ENCODE data around the gene ABHD12.

The ABHD12 gene

DNA sequence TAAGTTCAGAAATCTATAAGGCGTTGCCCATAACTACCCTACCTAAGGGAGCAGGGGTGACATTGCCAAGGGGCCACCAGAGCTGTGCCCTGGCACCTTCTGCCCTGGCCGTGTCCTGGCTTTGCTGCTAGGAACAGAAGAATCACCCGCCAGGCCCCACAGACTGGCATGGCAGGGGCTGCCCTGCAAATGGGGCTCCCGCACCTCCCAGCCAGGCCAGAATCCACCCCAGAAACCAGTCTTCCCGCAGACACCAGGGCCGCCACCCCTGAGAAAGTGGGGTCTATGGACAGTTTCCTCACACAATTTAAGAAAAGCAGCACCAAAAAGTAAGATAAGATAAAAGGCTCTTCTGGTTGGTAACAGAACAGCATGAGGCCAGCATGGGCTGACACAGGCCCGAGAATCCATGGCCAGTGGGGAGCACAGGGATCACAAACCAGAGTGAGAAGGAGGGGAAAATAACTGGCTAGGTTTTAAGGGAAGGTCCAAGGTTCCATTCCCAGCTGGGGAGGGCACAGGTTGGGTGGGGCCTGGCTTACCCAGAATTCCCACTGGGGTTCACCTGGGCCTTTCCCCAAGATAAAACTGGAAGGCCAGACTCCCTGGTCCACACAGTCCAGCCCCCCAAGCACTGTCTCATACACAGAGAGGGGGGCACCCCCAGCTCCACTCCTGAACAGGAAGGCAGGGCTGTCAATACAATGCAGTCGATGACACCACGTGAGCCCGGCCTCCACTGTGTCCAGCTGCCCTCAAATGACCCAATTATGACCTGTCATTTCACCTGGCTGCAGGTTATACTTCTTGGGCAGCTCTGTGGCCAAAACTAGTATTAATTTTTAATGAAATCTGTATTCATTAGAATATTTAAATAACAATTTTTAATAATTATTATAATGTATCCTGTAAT, 83.4 kb downstream of the ABHD12 start:
- no peak for DNase-seq (ENCODE audit: low read depth)
- no peak overlapping the region for H3K4me3 ChIP-seq (ENCODE audit: low read depth, low read length)
- TF ChIP-seq, protein P1, sequence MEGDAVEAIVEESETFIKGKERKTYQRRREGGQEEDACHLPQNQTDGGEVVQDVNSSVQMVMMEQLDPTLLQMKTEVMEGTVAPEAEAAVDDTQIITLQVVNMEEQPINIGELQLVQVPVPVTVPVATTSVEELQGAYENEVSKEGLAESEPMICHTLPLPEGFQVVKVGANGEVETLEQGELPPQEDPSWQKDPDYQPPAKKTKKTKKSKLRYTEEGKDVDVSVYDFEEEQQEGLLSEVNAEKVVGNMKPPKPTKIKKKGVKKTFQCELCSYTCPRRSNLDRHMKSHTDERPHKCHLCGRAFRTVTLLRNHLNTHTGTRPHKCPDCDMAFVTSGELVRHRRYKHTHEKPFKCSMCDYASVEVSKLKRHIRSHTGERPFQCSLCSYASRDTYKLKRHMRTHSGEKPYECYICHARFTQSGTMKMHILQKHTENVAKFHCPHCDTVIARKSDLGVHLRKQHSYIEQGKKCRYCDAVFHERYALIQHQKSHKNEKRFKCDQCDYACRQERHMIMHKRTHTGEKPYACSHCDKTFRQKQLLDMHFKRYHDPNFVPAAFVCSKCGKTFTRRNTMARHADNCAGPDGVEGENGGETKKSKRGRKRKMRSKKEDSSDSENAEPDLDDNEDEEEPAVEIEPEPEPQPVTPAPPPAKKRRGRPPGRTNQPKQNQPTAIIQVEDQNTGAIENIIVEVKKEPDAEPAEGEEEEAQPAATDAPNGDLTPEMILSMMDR (IDR thresholded peaks at IDR 0.05; ENCODE audit: control insufficient read depth, extremely low read depth, insufficient read depth), result no peak

DNA sequence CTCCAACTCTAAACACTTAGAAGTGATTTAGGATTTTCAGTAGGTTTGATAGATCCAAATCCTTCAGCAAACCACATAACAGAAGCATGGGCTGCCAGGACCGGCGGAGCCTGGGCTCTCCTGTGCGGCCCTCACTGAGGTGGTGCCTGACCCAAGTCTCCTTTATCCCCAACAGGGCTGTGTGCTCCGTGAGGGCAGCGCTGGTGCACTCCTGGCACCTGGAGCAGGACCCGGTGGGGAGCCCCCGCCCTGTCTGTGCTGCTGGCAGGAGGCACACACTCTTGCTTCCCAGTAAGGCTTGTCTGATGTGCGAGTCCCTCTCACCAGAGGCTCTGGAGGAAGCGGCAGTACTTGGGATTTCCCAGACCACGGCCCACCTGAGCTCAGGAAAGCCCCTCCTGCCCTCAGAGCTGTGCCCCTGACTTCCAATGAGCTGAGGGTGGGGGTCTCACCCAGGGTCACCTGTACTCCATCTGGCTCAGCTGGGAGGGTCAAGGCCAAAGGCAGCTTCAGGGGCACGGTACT, 86.5 kb downstream of the ABHD12 start:
- DNase-seq (ENCODE audit: low read depth), result no peak
- TF ChIP-seq, protein P1 (IDR thresholded peaks at IDR 0.05; ENCODE audit: control insufficient read depth, extremely low read depth, insufficient read depth), result no peak

DNA sequence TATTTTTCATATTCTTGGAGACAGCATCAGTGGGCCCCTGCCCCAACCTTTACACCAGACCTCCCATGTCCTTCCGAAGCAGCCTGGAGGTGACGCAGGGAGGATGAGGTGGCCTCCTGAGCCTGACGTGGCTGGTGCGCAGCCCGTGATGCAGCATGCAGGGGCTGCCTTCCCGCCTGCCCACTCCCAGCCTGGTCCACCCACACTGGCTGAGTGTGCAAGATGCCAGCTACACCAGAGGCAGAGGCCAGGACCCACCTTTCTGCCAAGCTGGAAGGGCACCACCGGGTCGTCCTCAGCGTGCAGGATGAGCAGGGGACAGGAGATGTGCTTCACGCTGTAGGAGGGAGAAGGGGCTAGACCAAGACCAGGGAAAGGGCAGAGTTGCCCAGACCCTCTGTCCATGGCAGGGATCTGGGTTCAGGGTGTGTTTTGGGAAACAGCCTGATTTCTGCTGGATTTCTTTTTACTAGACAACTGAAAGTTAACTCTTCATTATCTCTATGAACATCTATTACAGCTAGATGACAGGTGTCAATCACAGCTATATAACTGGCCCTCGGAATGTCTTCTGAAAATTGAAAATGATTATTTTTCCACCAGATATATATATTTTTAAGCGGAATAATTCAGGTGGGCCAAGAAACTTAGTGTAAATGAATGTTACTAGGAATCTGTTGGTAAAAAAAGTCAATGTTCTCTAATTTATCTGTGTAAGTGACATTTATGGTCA, 87.2 kb downstream of the ABHD12 start:
- TF ChIP-seq, protein P1 (IDR thresholded peaks at IDR 0.05; ENCODE audit: control insufficient read depth, extremely low read depth, insufficient read depth), result no peak
- no peak for DNase-seq (ENCODE audit: low read depth)
- H3K4me3 ChIP-seq (ENCODE audit: low read depth, low read length), result no peak overlapping the region

More for the DNA sequence above, 86.5 kb downstream of the ABHD12 start:
- no peak overlapping the region for H3K4me3 ChIP-seq (ENCODE audit: low read depth, low read length)

DNA sequence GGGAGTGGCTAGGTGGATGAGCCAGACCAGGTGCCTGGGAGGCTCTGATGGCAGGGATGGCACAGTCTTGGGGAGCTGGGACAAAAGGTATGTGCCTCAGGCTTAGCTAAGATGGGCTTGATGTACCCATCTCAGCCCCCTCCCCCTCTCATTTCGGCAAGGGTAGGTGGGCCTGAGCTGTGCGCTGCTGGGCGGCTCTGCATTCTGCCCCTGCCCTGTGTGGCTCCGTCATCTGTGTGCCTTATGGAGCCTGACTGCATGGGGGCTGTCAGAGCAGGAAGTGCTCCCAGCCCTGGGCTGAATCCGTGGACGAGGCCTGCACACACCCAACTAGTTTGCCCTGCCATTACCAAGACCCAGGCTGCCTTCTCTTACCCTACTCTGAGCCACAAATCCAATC, 88.0 kb downstream of the ABHD12 start:
- H3K4me3 ChIP-seq (ENCODE audit: low read depth, low read length), result no peak overlapping the region
- TF ChIP-seq, protein P1 (IDR thresholded peaks at IDR 0.05; ENCODE audit: control insufficient read depth, extremely low read depth, insufficient read depth), result no peak
- DNase-seq (ENCODE audit: low read depth), result no peak

DNA sequence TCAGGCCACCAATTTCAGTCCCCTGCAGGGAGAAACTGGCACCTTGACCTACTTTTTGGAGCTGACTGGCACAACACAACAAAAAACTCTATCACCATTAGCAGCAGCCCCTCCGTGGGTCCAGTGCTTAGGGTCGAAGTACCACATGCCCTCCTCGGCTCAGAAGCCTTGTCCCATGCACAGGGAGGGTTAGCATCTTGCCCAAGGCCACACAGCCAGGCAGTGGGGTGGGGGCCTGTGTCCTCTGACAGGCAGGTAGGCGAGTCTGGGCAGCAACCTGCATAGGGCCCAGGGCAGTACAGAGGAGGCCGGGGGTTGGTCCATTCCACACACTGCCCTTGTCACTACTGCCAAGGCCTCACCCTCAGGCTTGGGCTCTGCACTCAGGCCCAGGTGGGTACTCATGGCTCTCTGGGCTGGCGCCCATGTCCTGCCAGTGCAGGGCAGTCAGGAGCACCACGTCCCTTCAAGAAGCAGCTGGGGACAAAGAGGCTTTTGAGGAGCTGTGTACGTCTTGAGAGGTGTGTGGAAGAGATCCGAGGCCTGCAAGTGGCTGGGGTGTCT, 89.2 kb downstream of the ABHD12 start:
- TF ChIP-seq, protein P1 (IDR thresholded peaks at IDR 0.05; ENCODE audit: control insufficient read depth, extremely low read depth, insufficient read depth), result no peak
- no peak overlapping the region for H3K4me3 ChIP-seq (ENCODE audit: low read depth, low read length)
- no peak for DNase-seq (ENCODE audit: low read depth)

DNA sequence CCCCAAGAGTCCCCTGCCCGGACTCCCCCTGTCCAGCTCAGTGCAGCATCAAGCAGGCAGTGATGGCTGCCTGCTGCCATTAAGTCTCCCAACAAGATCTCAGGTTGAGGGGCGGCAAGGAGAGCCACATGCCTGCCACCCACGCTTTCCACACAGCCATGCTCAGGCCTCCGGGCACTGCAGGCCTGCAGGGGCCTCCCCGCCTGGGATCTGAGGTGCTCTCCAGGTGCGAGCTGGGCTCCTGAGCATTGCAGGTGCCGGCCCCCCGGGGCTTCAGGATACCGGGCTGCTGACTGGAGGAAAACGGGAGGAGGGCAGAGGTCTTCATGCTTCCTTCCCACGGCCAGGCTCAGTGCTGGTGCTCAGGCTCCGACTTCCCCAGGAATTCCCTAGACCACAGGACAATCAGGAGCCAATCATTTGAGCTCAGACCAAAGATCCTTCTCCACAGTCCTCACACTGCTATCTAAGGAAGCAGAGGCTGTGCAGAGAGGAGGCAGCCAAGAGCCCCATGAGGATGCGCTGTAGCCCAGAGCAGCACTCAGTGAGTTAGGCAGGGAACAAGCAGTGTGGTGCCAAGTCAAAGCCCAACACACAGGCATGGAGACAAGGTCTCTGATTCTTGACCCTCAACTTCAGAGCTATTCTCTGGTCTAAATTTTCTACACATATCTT, 90.0 kb downstream of the ABHD12 start:
- no peak for DNase-seq (ENCODE audit: low read depth)
- TF ChIP-seq, protein P1 (IDR thresholded peaks at IDR 0.05; ENCODE audit: control insufficient read depth, extremely low read depth, insufficient read depth), result no peak

More for the DNA sequence above, 90.0 kb downstream of the ABHD12 start:
- H3K4me3 ChIP-seq (ENCODE audit: low read depth, low read length), result no peak overlapping the region

Measured in LNCaP clone FGC (cell line).